Measurements from ENCODE around the gene CELA3B.

DNA sequence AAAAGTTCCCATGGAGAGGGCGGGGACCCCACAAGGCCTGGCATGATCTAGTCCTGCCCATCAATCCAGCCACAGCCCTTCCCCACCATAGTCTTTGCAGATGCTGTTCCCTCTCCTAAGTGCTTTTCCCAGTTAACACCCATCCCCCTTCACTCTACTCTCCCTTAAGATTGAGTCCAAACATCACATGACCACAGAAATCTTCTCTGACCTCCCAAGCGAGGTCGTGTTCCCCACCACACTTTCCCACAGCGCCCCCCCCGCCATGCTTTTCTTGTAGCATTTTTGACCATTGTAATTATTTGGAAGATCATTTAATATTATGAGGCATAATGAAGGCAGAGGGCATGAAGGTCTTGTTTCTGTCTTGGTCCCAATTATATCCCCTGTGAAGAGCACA, 35.5 kb upstream of the CELA3B start:
- no peak for TF ChIP-seq CTCF (IDR thresholded peaks at IDR 0.05)
- TF ChIP-seq REST (IDR thresholded peaks at IDR 0.05; ENCODE audit: insufficient read depth in 1 of 2, low read depth in 2 of 2, low read length in 1 of 2) = no peak
- no peak for TF ChIP-seq POLR2AphosphoS5 (IDR thresholded peaks at IDR 0.05; ENCODE audit: low read depth, low read length)
- no peak for TF ChIP-seq TCF7L2 (IDR thresholded peaks at IDR 0.05; ENCODE audit: low read depth, low read length)
- no peak for TF ChIP-seq SIN3A (IDR thresholded peaks at IDR 0.05; ENCODE audit: borderline replicate concordance, insufficient read depth, low read depth, low read length)

Measured in Panc1 (cell line).